Mucosa of rectum (tissue), 2 donors: ENCODE measurements around the gene PSMB8.
"Not testable (repeated sequence)": the region's sequence is repeated elsewhere in the genome, so short reads cannot be mapped to it uniquely, and the experiment has no call there.

Experiments used
- H3K27ac ChIP-seq, 2 donors: one replicate each; pipeline ENCODE4 v1.7.0; 2013; ENCODE audit warnings: inconsistent platforms in 2 of 2, low read depth in 2 of 2, low read length in 2 of 2
- H3K27me3 ChIP-seq, 2 donors: one replicate each; pipeline ENCODE4 v1.7.0; 2013; ENCODE audit warnings: low read length in 2 of 2; ENCODE audit not compliant: control insufficient read depth in 2 of 2, insufficient read depth in 2 of 2
- H3K36me3 ChIP-seq, 2 donors: one replicate each; pipeline ENCODE4 v1.7.0; 2013; ENCODE audit warnings: low read length in 2 of 2; ENCODE audit not compliant: control insufficient read depth in 2 of 2, insufficient read depth in 2 of 2
- H3K4me1 ChIP-seq, 2 donors: one replicate each; pipeline ENCODE4 v1.7.0; 2013; ENCODE audit warnings: low read length in 2 of 2, mild to moderate bottlenecking in 1 of 2; ENCODE audit not compliant: control insufficient read depth in 2 of 2, insufficient read depth in 2 of 2
- H3K4me3 ChIP-seq, 2 donors: one replicate each; pipeline ENCODE4 v1.7.0; 2013; ENCODE audit warnings: low read length in 2 of 2
- H3K9ac ChIP-seq, 2 donors: one replicate each; pipeline ENCODE4 v1.7.0; 2013; ENCODE audit warnings: low read length in 2 of 2, low read depth in 1 of 2, mild to moderate bottlenecking in 1 of 2
- H3K9me3 ChIP-seq, 2 donors: one replicate each; pipeline ENCODE4 v1.7.0; 2013; ENCODE audit warnings: low read length in 2 of 2; ENCODE audit not compliant: control insufficient read depth in 2 of 2
- donor health status: healthy.
- donor health status: Normal muscosa, but diverticular disease.

The PSMB8 gene

GRCh38 chr6:32825966-32826365, 17.9 kb downstream of the PSMB8 start:
- Histone ChIP-seq H3K27ac (no peak overlapping the region), H3K9me3 (no peaks in the 10 kb centered on the region), H3K4me1 (no peaks in the 10 kb centered on the region), H3K27me3 (no peaks in the 10 kb centered on the region), H3K9ac (no peak overlapping the region), H3K4me3 (no peak overlapping the region), H3K36me3 (peaks cover 22 to 26% of the 10 kb centered on the region in 2 donors)

GRCh38 chr6:32819729-32820128, 24.1 kb downstream of the PSMB8 start:
- Histone ChIP-seq H3K4me3 (no peak overlapping the region), H3K4me1 (no peaks in the 10 kb centered on the region), H3K36me3 (no peaks in the 10 kb centered on the region), H3K27me3 (no peaks in the 10 kb centered on the region), H3K27ac (no peak overlapping the region), H3K9me3 (no peaks in the 10 kb centered on the region), H3K9ac (no peak overlapping the region)

GRCh38 chr6:32818867-32819266, 25.0 kb downstream of the PSMB8 start:
- H3K4me1 ChIP-seq: no peaks in the 10 kb centered on the region
- H3K4me3 ChIP-seq: no peak overlapping the region
- no peak overlapping the region for H3K9ac ChIP-seq
- no peak overlapping the region for H3K27ac ChIP-seq
- no peaks in the 10 kb centered on the region for H3K9me3 ChIP-seq
- H3K36me3 ChIP-seq: no peaks in the 10 kb centered on the region
- peaks cover 0 to 4% of the 10 kb centered on the region in 2 donors for H3K27me3 ChIP-seq

DNA sequence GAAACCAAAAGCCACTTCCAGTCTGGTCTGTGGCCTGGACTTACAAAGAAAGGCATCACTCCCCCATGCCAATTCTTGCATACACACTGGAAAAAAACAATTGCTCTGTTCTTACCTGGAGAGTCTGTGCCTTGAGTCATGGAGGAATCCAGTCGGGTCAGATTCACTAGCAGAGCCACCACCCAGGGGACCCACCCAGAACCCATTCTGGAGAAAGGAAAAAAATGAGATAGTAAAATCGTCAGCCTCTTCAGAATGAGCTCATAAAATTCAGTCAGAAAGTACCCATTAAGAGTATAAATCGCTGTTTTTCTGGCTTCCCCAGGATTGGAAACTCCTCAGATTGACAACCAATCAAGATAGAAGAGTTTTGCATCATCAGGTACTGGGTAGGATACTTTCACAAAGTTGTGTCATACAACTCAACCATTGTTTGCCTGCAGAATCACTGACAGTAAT, 27.1 kb downstream of the PSMB8 start, which contains the start of gene HLA-DOB:
TSS of gene HLA-DOB (minus strand) at position 257 of the 459 bp plus-strand sequence. CDS start at position 206, 51 bp downstream.
- peak within 1 kb of the TSS in 1 of 2 donors; percentile 24 for H3K9ac ChIP-seq
- peak within 1 kb of the TSS; percentile 37 to 59 for H3K27ac ChIP-seq
- peak within 1 kb of the TSS; percentile 6 to 57 for H3K4me3 ChIP-seq
- no peaks in the 10 kb centered on the region for H3K36me3 ChIP-seq
- H3K4me1 ChIP-seq: no peaks in the 10 kb centered on the region
- H3K9me3 ChIP-seq: no peaks in the 10 kb centered on the region
- peaks cover 0 to 4% of the 10 kb centered on the region in 2 donors for H3K27me3 ChIP-seq

GRCh38 chr6:32815996-32816395, 27.9 kb downstream of the PSMB8 start:
- Histone ChIP-seq H3K4me1 (no peaks in the 10 kb centered on the region), H3K27me3 (peaks cover 0 to 4% of the 10 kb centered on the region in 2 donors), H3K27ac (peak overlapping the region; percentile 37 to 59), H3K9ac (no peak overlapping the region), H3K4me3 (peak overlapping the region in 1 of 2 donors; percentile 57), H3K36me3 (no peaks in the 10 kb centered on the region), H3K9me3 (no peaks in the 10 kb centered on the region)

GRCh38 chr6:32815115-32815514, 28.7 kb downstream of the PSMB8 start:
- Histone ChIP-seq H3K27me3 (peaks cover 0 to 4% of the 10 kb centered on the region in 2 donors), H3K36me3 (no peaks in the 10 kb centered on the region), H3K9ac (no peak overlapping the region), H3K4me3 (peak overlapping the region in 1 of 2 donors; percentile 37), H3K4me1 (no peaks in the 10 kb centered on the region), H3K27ac (peak overlapping the region in 1 of 2 donors; percentile 2), H3K9me3 (no peaks in the 10 kb centered on the region)

GRCh38 chr6:32814145-32814544, 29.7 kb downstream of the PSMB8 start:
- H3K9me3 ChIP-seq: no peaks in the 10 kb centered on the region
- H3K27me3 ChIP-seq: peaks cover 0 to 4% of the 10 kb centered on the region in 2 donors
- no peaks in the 10 kb centered on the region for H3K4me1 ChIP-seq
- H3K4me3 ChIP-seq: no peak overlapping the region
- no peak overlapping the region for H3K9ac ChIP-seq
- no peak overlapping the region for H3K27ac ChIP-seq
- no peaks in the 10 kb centered on the region for H3K36me3 ChIP-seq

GRCh38 chr6:32809171-32809570, 34.7 kb downstream of the PSMB8 start:
- no peak overlapping the region for H3K27ac ChIP-seq
- H3K4me1 ChIP-seq: no peaks in the 10 kb centered on the region
- H3K4me3 ChIP-seq: no peak overlapping the region
- H3K27me3 ChIP-seq: peaks cover 0 to 4% of the 10 kb centered on the region in 2 donors
- no peak overlapping the region for H3K9ac ChIP-seq
- no peaks in the 10 kb centered on the region for H3K36me3 ChIP-seq
- H3K9me3 ChIP-seq: no peaks in the 10 kb centered on the region

GRCh38 chr6:32807020-32807580, 36.7 kb downstream of the PSMB8 start:
- no peaks in the 10 kb centered on the region for H3K4me1 ChIP-seq
- no peak overlapping the region for H3K9ac ChIP-seq
- H3K36me3 ChIP-seq: no peaks in the 10 kb centered on the region
- H3K9me3 ChIP-seq: no peaks in the 10 kb centered on the region
- H3K27me3 ChIP-seq: peaks cover 0 to 4% of the 10 kb centered on the region in 2 donors
- H3K4me3 ChIP-seq: no peak overlapping the region
- no peak overlapping the region for H3K27ac ChIP-seq

DNA sequence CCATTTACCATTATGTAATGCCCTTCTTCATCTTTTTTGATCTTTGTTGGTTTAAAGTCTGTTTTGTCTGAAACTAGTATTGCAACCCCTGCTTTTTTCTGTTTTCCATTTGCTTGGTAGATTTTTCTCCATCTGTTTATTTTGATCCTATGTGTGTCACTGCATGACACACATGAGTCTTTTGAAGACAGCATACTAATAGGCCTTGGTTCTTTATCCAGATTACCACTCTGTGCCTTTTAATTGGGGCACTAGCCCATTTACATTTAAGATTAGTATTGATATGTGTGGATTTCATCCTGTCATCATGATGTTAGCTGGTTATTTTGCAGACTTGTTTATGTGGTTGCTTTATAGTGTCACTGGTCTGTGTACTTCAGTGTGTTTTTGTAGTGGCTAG, 38.4 kb downstream of the PSMB8 start:
- H3K4me3 ChIP-seq, H3K4me1 ChIP-seq, H3K36me3 ChIP-seq, H3K27ac ChIP-seq, H3K9ac ChIP-seq, H3K27me3 ChIP-seq, H3K9me3 ChIP-seq: not testable (repeated sequence)
